Mucosa of rectum (tissue), 2 donors: ENCODE measurements around the gene IGSF3.

Source experiments
- H3K27ac ChIP-seq, 2 donors: one replicate each; pipeline ENCODE4 v1.7.0; 2013; ENCODE audit warnings: inconsistent platforms in 2 of 2, low read depth in 2 of 2, low read length in 2 of 2
- H3K27me3 ChIP-seq, 2 donors: one replicate each; pipeline ENCODE4 v1.7.0; 2013; ENCODE audit warnings: low read length in 2 of 2; ENCODE audit not compliant: control insufficient read depth in 2 of 2, insufficient read depth in 2 of 2
- H3K36me3 ChIP-seq, 2 donors: one replicate each; pipeline ENCODE4 v1.7.0; 2013; ENCODE audit warnings: low read length in 2 of 2; ENCODE audit not compliant: control insufficient read depth in 2 of 2, insufficient read depth in 2 of 2
- H3K4me1 ChIP-seq, 2 donors: one replicate each; pipeline ENCODE4 v1.7.0; 2013; ENCODE audit warnings: low read length in 2 of 2, mild to moderate bottlenecking in 1 of 2; ENCODE audit not compliant: control insufficient read depth in 2 of 2, insufficient read depth in 2 of 2
- H3K4me3 ChIP-seq, 2 donors: one replicate each; pipeline ENCODE4 v1.7.0; 2013; ENCODE audit warnings: low read length in 2 of 2
- H3K9ac ChIP-seq, 2 donors: one replicate each; pipeline ENCODE4 v1.7.0; 2013; ENCODE audit warnings: low read length in 2 of 2, low read depth in 1 of 2, mild to moderate bottlenecking in 1 of 2
- H3K9me3 ChIP-seq, 2 donors: one replicate each; pipeline ENCODE4 v1.7.0; 2013; ENCODE audit warnings: low read length in 2 of 2; ENCODE audit not compliant: control insufficient read depth in 2 of 2
- donor health status: healthy.
- donor health status: Normal muscosa, but diverticular disease.

IGSF3 gene

GRCh38 chr1:116686723-116687352 lies 19.3 kb upstream of the IGSF3 start:
- Histone ChIP-seq H3K9ac (no peak overlapping the region), H3K4me1 (no peaks in the 10 kb centered on the region), H3K27me3 (no peaks in the 10 kb centered on the region), H3K4me3 (no peak overlapping the region), H3K36me3 (no peaks in the 10 kb centered on the region), H3K27ac (no peak overlapping the region), H3K9me3 (no peaks in the 10 kb centered on the region)

- Histone ChIP-seq H3K36me3 (no peaks in the 10 kb centered on the region), H3K4me3 (no peak overlapping the region), H3K27me3 (no peaks in the 10 kb centered on the region), H3K4me1 (no peaks in the 10 kb centered on the region), H3K9ac (no peak overlapping the region), H3K9me3 (no peaks in the 10 kb centered on the region), H3K27ac (no peak overlapping the region)
Observed at GRCh38 chr1:116686175-116686574, 18.6 kb upstream of the IGSF3 start.

DNA sequence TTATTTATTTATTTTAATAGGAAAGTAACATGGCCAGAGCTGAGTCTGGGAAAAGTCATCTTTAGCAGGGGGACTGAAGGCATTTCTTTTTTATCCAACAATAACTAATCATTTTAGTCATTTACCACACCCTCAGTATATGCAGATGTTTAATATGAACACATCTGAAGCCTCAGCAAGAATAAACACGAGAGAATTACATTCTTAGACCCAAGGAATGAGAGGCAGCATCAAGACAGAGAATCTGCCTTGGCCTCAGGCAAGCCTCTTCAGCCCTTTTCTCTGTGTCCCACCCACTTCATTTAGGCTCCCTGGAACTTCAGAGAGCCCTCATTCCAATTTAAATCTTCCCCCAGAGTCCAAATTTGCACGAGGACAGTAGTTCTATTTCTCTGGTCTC lies 17.0 kb upstream of the IGSF3 start:
- no peaks in the 10 kb centered on the region for H3K4me1 ChIP-seq
- H3K9me3 ChIP-seq = no peaks in the 10 kb centered on the region
- no peaks in the 10 kb centered on the region for H3K36me3 ChIP-seq
- no peaks in the 10 kb centered on the region for H3K27me3 ChIP-seq
- no peak overlapping the region for H3K9ac ChIP-seq
- H3K27ac ChIP-seq = no peak overlapping the region
- no peak overlapping the region for H3K4me3 ChIP-seq

GRCh38 chr1:116682641-116683221 lies 15.2 kb upstream of the IGSF3 start:
- H3K9me3 ChIP-seq = no peaks in the 10 kb centered on the region
- H3K27ac ChIP-seq = no peak overlapping the region
- H3K4me3 ChIP-seq = no peak overlapping the region
- no peaks in the 10 kb centered on the region for H3K4me1 ChIP-seq
- H3K27me3 ChIP-seq = no peaks in the 10 kb centered on the region
- no peaks in the 10 kb centered on the region for H3K36me3 ChIP-seq
- no peak overlapping the region for H3K9ac ChIP-seq

GRCh38 chr1:116681343-116681899 lies 13.9 kb upstream of the IGSF3 start:
- H3K9ac ChIP-seq = no peak overlapping the region
- H3K36me3 ChIP-seq = no peaks in the 10 kb centered on the region
- no peaks in the 10 kb centered on the region for H3K4me1 ChIP-seq
- no peaks in the 10 kb centered on the region for H3K9me3 ChIP-seq
- H3K27me3 ChIP-seq = no peaks in the 10 kb centered on the region
- H3K27ac ChIP-seq = no peak overlapping the region
- no peak overlapping the region for H3K4me3 ChIP-seq

DNA sequence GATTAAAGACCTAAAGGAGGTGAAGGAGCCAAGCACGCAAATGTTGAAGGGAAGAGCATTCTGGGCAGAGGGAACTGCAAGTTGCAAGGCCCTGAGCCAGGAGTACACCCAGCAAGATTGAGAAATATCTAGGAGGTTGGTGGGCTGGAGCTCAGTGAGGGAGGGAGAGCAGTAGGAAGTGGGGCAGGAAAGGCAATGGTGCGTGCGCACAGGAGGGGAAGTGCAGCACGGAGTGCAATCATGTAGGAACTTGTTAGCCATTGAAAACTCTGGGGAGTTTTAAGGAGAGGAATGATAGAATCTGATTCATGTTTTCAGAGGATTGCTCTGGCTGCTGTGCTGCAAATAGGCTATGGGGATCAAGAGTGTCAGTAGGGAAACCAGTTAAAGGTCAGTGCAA lies 13.2 kb upstream of the IGSF3 start:
- no peaks in the 10 kb centered on the region for H3K36me3 ChIP-seq
- no peak overlapping the region for H3K27ac ChIP-seq
- no peaks in the 10 kb centered on the region for H3K9me3 ChIP-seq
- H3K9ac ChIP-seq = no peak overlapping the region
- H3K4me3 ChIP-seq = no peak overlapping the region
- no peaks in the 10 kb centered on the region for H3K4me1 ChIP-seq
- no peaks in the 10 kb centered on the region for H3K27me3 ChIP-seq

GRCh38 chr1:116679828-116680628 lies 12.5 kb upstream of the IGSF3 start:
- H3K4me3 ChIP-seq = no peak overlapping the region
- no peaks in the 10 kb centered on the region for H3K9me3 ChIP-seq
- H3K27me3 ChIP-seq = no peaks in the 10 kb centered on the region
- H3K36me3 ChIP-seq = no peaks in the 10 kb centered on the region
- no peaks in the 10 kb centered on the region for H3K4me1 ChIP-seq
- H3K27ac ChIP-seq = no peak overlapping the region
- no peak overlapping the region for H3K9ac ChIP-seq

GRCh38 chr1:116679091-116679827 lies 11.7 kb upstream of the IGSF3 start:
- Histone ChIP-seq H3K4me3 (no peak overlapping the region), H3K27ac (no peak overlapping the region), H3K36me3 (no peaks in the 10 kb centered on the region), H3K27me3 (no peaks in the 10 kb centered on the region), H3K9ac (no peak overlapping the region), H3K4me1 (no peaks in the 10 kb centered on the region), H3K9me3 (no peaks in the 10 kb centered on the region)

DNA sequence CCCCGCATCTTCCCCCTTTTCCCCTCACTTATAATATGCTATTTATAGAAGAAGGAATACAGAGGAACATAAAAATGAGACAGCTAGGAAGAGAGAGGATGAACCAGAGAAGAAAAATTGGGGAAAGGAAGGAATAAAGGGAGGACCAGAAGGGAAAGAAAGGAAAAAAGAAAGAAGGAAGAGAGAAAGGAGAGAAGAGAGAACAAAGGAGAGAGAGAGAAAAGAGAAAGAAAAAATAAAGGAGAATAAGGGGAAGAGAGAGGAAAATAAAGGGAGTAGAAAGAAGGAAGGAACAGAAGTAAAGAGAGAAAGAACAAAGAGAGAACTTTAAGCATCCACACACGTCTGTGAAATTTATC lies 11.2 kb upstream of the IGSF3 start:
- Histone ChIP-seq H3K4me3 (no peak overlapping the region), H3K9ac (no peak overlapping the region), H3K27me3 (no peaks in the 10 kb centered on the region), H3K4me1 (no peaks in the 10 kb centered on the region), H3K9me3 (no peaks in the 10 kb centered on the region), H3K27ac (no peak overlapping the region), H3K36me3 (no peaks in the 10 kb centered on the region)
